WTC11 (cell line): ENCODE measurements around the gene BFSP2.
"Not testable (repeated sequence)": the region's sequence is repeated elsewhere in the genome, so short reads cannot be mapped to it uniquely, and the experiment has no call there.

ENCODE experiments used
- ATF1 ChIP-seq: sonication (generic); formaldehyde crosslinking; IDR thresholded peaks from 2 replicates; pipeline ENCODE4 v1.8.1; 2023; ENCODE audit warnings: mild to moderate bottlenecking, moderate library complexity, missing genetic modification reagents
- CTCF ChIP-seq: fragments of 200-600 bp; IDR thresholded peaks from 2 replicates; pipeline ENCODE4 v1.8.0; 2022; ENCODE audit warnings: antibody characterized with exemption
- E2F1 ChIP-seq: sonication (generic); formaldehyde crosslinking; IDR thresholded peaks from 2 replicates; pipeline ENCODE4 v1.8.0; 2022; ENCODE audit warnings: mild to moderate bottlenecking, missing genetic modification reagents
- GABPB1 ChIP-seq: sonication (generic); formaldehyde crosslinking; IDR thresholded peaks from 2 replicates; pipeline ENCODE4 v1.8.1; 2023; ENCODE audit warnings: mild to moderate bottlenecking, missing genetic modification reagents
- MAX ChIP-seq: sonication (generic); formaldehyde crosslinking; IDR thresholded peaks from 2 replicates; pipeline ENCODE4 v1.8.0; 2022; ENCODE audit warnings: mild to moderate bottlenecking, missing genetic modification reagents
- SMAD4 ChIP-seq: sonication (generic); formaldehyde crosslinking; IDR thresholded peaks from 2 replicates; pipeline ENCODE4 v1.8.0; 2022; ENCODE audit warnings: mild to moderate bottlenecking, missing genetic modification reagents
- TCF7 ChIP-seq: sonication (generic); formaldehyde crosslinking; IDR thresholded peaks from 2 replicates; pipeline ENCODE4 v1.8.0; 2022; ENCODE audit warnings: mild to moderate bottlenecking, low read depth, missing genetic modification reagents, moderate library complexity
- ZNF138 ChIP-seq: sonication (generic); formaldehyde crosslinking; conservative IDR thresholded peaks from 2 replicates; pipeline ENCODE4 v1.8.1; 2022; ENCODE audit warnings: mild to moderate bottlenecking, moderate library complexity, missing genetic modification reagents

GRCh38 chr3:133482474-133482873, 82.6 kb downstream of the BFSP2 start:
- TF ChIP-seq CTCF; E2F1 (CRISPR knock-in tag); MAX (CRISPR knock-in tag); GABPB1 (CRISPR knock-in tag); ZNF138; TCF7 (CRISPR knock-in tag); SMAD4; ATF1 (CRISPR knock-in tag): not testable (repeated sequence)
